HL-60 (cell line): Measurements from ENCODE around the gene NPR1.

Experiments
- DNase-seq, 2 experiments: peaks; one replicate each; pipeline ENCODE4 v3.0.0-alpha.2; 2010 to 2020; ENCODE audit warnings: low read depth in 1 of 2, low spot score in 1 of 2
- H3K27ac ChIP-seq: fragments of 250-450 bp; sonication (Bioruptor Pico); replicated peaks from 2 replicates; pipeline ENCODE4 v1.5.1; 2020; ENCODE audit warnings: mild to moderate bottlenecking, moderate library complexity
- H3K27me3 ChIP-seq: fragments of 250-450 bp; sonication (Bioruptor Pico); 2 replicates; pipeline ENCODE4 v1.5.1; 2021; ENCODE audit warnings: mild to moderate bottlenecking, moderate library complexity; ENCODE audit not compliant: insufficient read depth, poor library complexity, severe bottlenecking
- H3K4me3 ChIP-seq: replicated peaks from 2 replicates; pipeline ENCODE4 v1.5.1; 2011; ENCODE audit warnings: mild to moderate bottlenecking, control low read depth, low read length; ENCODE audit not compliant: insufficient read depth
- GABPA ChIP-seq: IDR thresholded peaks from 2 replicates; pipeline ENCODE4 v1.6.1; 2012; ENCODE audit warnings: low read depth
- POLR2AphosphoS5 ChIP-seq: IDR thresholded peaks from 2 replicates; pipeline ENCODE4 v1.6.1; 2012; ENCODE audit warnings: low read depth
- REST ChIP-seq: IDR thresholded peaks from 2 replicates; pipeline ENCODE4 v1.6.1; 2012; ENCODE audit warnings: low read depth; ENCODE audit not compliant: insufficient replicate concordance
- SPI1 ChIP-seq: IDR thresholded peaks from 2 replicates; pipeline ENCODE4 v1.6.1; 2012; ENCODE audit warnings: low read depth, mild to moderate bottlenecking, borderline replicate concordance
- TF ChIP-seq, protein P1 (sequence below): IDR thresholded peaks from one replicate; pipeline ENCODE4 v1.5.1; 2011; ENCODE audit warnings: low read length, control low read depth, inconsistent platforms; ENCODE audit not compliant: insufficient read depth

NPR1 gene

GRCh38 chr1:153642161-153642560, 36.3 kb upstream of the NPR1 start:
- TF ChIP-seq SPI1, result no peak
- TF ChIP-seq, protein P1, sequence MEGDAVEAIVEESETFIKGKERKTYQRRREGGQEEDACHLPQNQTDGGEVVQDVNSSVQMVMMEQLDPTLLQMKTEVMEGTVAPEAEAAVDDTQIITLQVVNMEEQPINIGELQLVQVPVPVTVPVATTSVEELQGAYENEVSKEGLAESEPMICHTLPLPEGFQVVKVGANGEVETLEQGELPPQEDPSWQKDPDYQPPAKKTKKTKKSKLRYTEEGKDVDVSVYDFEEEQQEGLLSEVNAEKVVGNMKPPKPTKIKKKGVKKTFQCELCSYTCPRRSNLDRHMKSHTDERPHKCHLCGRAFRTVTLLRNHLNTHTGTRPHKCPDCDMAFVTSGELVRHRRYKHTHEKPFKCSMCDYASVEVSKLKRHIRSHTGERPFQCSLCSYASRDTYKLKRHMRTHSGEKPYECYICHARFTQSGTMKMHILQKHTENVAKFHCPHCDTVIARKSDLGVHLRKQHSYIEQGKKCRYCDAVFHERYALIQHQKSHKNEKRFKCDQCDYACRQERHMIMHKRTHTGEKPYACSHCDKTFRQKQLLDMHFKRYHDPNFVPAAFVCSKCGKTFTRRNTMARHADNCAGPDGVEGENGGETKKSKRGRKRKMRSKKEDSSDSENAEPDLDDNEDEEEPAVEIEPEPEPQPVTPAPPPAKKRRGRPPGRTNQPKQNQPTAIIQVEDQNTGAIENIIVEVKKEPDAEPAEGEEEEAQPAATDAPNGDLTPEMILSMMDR, result no peak
- TF ChIP-seq POLR2AphosphoS5, result no peak
- TF ChIP-seq REST, result no peak
- no peak for TF ChIP-seq GABPA
- H3K27ac ChIP-seq, result no peak overlapping the region
- H3K4me3 ChIP-seq, result no peak overlapping the region
- H3K27me3 ChIP-seq, result no peaks in the 10 kb centered on the region
- DNase-seq, result no peak

DNA sequence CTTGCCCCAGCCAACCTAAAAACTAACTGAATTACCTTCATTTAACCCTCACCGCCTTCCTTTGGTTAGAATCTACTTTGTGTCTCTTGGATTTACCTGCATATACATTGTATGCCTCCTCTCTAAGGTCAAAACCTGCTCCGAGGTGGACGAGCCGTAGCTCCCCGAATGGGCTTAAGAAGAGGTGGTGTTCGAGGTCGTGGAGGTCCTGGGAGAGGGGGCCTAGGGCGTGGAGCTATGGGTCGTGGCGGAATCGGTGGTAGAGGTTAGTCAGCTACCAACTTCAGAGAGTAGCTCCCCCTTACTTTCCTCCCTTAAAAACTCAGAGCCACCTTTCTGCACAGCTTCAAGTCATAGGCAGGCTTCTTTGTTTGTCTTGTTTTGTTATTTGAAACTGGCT, 35.4 kb upstream of the NPR1 start:
- no peak overlapping the region for H3K4me3 ChIP-seq
- no peak overlapping the region for H3K27ac ChIP-seq
- no peaks in the 10 kb centered on the region for H3K27me3 ChIP-seq
- no peak for TF ChIP-seq REST
- TF ChIP-seq POLR2AphosphoS5, result no peak
- no peak for TF ChIP-seq SPI1
- no peak for TF ChIP-seq GABPA
- TF ChIP-seq, protein P1, result no peak
- DNase-seq, result no peak

GRCh38 chr1:153643816-153644215, 34.7 kb upstream of the NPR1 start:
- TF ChIP-seq, protein P1, result no peak
- TF ChIP-seq GABPA, result no peak
- TF ChIP-seq SPI1, result no peak
- TF ChIP-seq POLR2AphosphoS5, result no peak
- TF ChIP-seq REST, result no peak
- DNase-seq, result no peak
- no peaks in the 10 kb centered on the region for H3K27me3 ChIP-seq
- no peak overlapping the region for H3K4me3 ChIP-seq
- no peak overlapping the region for H3K27ac ChIP-seq
